Prostate gland (tissue), 2 donors: ENCODE data around the gene SIGLEC14.

ENCODE experiments used
- POLR2A ChIP-seq: fragments of 450-650 bp; IDR thresholded peaks from one replicate; pipeline ENCODE4 v1.6.1; 2016; ENCODE audit warnings: antibody characterized with exemption, mild to moderate bottlenecking
- TF ChIP-seq, protein P1 (sequence below), 4 experiments: fragments of 200-600 bp in 2 of 4; fragments of 450-650 bp in 2 of 4; sonication (generic) in 2 of 4; IDR thresholded peaks; 1 replicate in 3 of 4; 2 replicates in 1 of 4; pipeline ENCODE4 v1.5.1; 2016 to 2019; ENCODE audit warnings: antibody characterized with exemption in 4 of 4, mild to moderate bottlenecking in 2 of 4, moderate library complexity in 2 of 4

DNA sequence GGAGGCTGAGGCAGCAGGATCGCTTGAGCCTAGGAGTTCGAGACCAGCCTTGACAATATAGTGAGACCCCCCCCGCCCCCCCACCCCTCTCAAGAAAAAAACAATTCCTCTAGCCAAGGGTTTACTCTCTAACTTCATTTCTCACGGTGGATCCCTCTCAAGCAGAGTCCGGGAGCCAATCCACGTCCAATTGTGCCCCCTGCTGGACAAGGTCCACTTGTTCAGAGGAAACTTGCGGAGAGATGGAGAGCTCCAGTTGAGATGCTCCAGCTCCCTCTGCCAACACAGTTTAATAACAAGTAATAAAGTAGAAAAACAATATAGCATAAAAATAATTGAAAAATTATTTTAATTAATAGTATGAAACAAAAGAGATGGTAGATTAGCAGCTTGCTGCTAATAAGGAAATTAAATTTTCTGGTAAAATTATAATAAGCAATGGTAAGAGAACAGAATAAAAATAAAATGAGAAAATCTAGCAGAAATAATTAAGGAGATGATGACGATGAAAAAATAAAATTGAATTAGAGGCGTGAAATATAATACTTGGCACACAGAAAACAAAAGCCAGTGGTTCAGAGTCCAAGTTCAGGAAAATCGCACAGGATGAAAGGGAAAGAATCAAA is 14.5 kb upstream of the SIGLEC14 start:
- TF ChIP-seq, protein P1, sequence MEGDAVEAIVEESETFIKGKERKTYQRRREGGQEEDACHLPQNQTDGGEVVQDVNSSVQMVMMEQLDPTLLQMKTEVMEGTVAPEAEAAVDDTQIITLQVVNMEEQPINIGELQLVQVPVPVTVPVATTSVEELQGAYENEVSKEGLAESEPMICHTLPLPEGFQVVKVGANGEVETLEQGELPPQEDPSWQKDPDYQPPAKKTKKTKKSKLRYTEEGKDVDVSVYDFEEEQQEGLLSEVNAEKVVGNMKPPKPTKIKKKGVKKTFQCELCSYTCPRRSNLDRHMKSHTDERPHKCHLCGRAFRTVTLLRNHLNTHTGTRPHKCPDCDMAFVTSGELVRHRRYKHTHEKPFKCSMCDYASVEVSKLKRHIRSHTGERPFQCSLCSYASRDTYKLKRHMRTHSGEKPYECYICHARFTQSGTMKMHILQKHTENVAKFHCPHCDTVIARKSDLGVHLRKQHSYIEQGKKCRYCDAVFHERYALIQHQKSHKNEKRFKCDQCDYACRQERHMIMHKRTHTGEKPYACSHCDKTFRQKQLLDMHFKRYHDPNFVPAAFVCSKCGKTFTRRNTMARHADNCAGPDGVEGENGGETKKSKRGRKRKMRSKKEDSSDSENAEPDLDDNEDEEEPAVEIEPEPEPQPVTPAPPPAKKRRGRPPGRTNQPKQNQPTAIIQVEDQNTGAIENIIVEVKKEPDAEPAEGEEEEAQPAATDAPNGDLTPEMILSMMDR (IDR thresholded peaks at IDR 0.05), result peak in 3 of 4 experiments; percentile 46 to 50 (median 48)
- no peak for TF ChIP-seq POLR2A
